Chondrocyte (in vitro differentiated cells): ENCODE measurements around the gene PLEKHH1. TPM values are rescaled to one million over a fixed set of nuclear protein-coding genes. Genes with fewer than 3 reads are reported as not detected.

Experiments used
- DNase-seq: peaks from one replicate; pipeline ENCODE4 v3.0.0; 2021; ENCODE audit warnings: mixed read lengths, low spot score
- H3K27ac Mint-ChIP-seq: one replicate; pipeline ENCODE4 v1.8.0; 2021; ENCODE audit warnings: mild to moderate bottlenecking, moderate library complexity, mixed read lengths; ENCODE audit not compliant: unreplicated experiment
- H3K27me3 Mint-ChIP-seq: 2 replicates; pipeline ENCODE4 v1.8.0; 2021; ENCODE audit warnings: low read depth, mixed read lengths
- H3K36me3 Mint-ChIP-seq: 2 replicates; pipeline ENCODE4 v1.8.0; 2021; ENCODE audit warnings: low read depth, mixed read lengths
- H3K4me1 Mint-ChIP-seq: 2 replicates; pipeline ENCODE4 v1.8.0; 2021; ENCODE audit warnings: low read depth, mild to moderate bottlenecking, mixed read lengths
- H3K4me3 Mint-ChIP-seq: one replicate; pipeline ENCODE4 v1.8.0; 2021; ENCODE audit warnings: mild to moderate bottlenecking, moderate library complexity, mixed read lengths; ENCODE audit not compliant: unreplicated experiment
- H3K9me3 Mint-ChIP-seq: 2 replicates; pipeline ENCODE4 v1.8.0; 2021; ENCODE audit warnings: low read depth, mixed read lengths
- CTCF ChIP-seq: fragments of 200-600 bp; sonication (generic); IDR thresholded peaks from 2 replicates; pipeline ENCODE4 v1.5.0; 2021; ENCODE audit warnings: antibody characterized with exemption, mild to moderate bottlenecking, moderate library complexity
- total RNA-seq: library from RNA; stranded (reverse); gene quantifications from 3 replicates; pipeline ENCODE4 v1.2.1, GENCODE V29; 2021

PLEKHH1 gene
- total RNA-seq, 1 donor from 2014 or later = 2.8 TPM

- H3K27ac Mint-ChIP-seq = no peak overlapping the region
- TF ChIP-seq CTCF = no peak
- peak; percentile 77 for DNase-seq
- H3K4me1 Mint-ChIP-seq = no peaks in the 10 kb centered on the region
- H3K4me3 Mint-ChIP-seq = no peak overlapping the region
- H3K27me3 Mint-ChIP-seq = peaks cover 5% of the 10 kb centered on the region
- no peaks in the 10 kb centered on the region for H3K36me3 Mint-ChIP-seq
- H3K9me3 Mint-ChIP-seq = no peaks in the 10 kb centered on the region
Measured at GRCh38 chr14:67571991-67572323, 38.9 kb downstream of the PLEKHH1 start.

GRCh38 chr14:67572608-67573007, 39.5 kb downstream of the PLEKHH1 start:
- H3K9me3 Mint-ChIP-seq = no peaks in the 10 kb centered on the region
- no peaks in the 10 kb centered on the region for H3K36me3 Mint-ChIP-seq
- TF ChIP-seq CTCF = no peak
- H3K27me3 Mint-ChIP-seq = peaks cover 5% of the 10 kb centered on the region
- no peaks in the 10 kb centered on the region for H3K4me1 Mint-ChIP-seq
- DNase-seq = peak; percentile 46
- H3K27ac Mint-ChIP-seq = no peak overlapping the region
- H3K4me3 Mint-ChIP-seq = no peak overlapping the region

- H3K4me3 Mint-ChIP-seq = no peak overlapping the region
- H3K27ac Mint-ChIP-seq = no peak overlapping the region
- no peak for TF ChIP-seq CTCF
- H3K4me1 Mint-ChIP-seq = no peaks in the 10 kb centered on the region
- H3K36me3 Mint-ChIP-seq = no peaks in the 10 kb centered on the region
- DNase-seq = peak; percentile 68
- H3K9me3 Mint-ChIP-seq = no peaks in the 10 kb centered on the region
- peaks cover 5% of the 10 kb centered on the region for H3K27me3 Mint-ChIP-seq
Measured at GRCh38 chr14:67573228-67574010, 40.3 kb downstream of the PLEKHH1 start.

GRCh38 chr14:67574156-67574555, 41.1 kb downstream of the PLEKHH1 start:
- Mint-ChIP-seq H3K9me3 (no peaks in the 10 kb centered on the region), H3K36me3 (no peaks in the 10 kb centered on the region), H3K27me3 (peaks cover 5% of the 10 kb centered on the region), H3K27ac (no peak overlapping the region), H3K4me3 (no peak overlapping the region), H3K4me1 (no peaks in the 10 kb centered on the region)
- TF ChIP-seq CTCF = no peak
- peak; percentile 86 for DNase-seq

- Mint-ChIP-seq H3K27ac (no peak overlapping the region), H3K36me3 (no peaks in the 10 kb centered on the region), H3K9me3 (no peaks in the 10 kb centered on the region), H3K4me3 (no peak overlapping the region), H3K27me3 (peaks cover 5% of the 10 kb centered on the region), H3K4me1 (no peaks in the 10 kb centered on the region)
- no peak for TF ChIP-seq CTCF
- peak; percentile 7 for DNase-seq
Measured at GRCh38 chr14:67574806-67575205, 41.7 kb downstream of the PLEKHH1 start.
